ENCODE measurements around the gene GLRX2.
A peak's percentile ranks its signal among the peaks of the same experiment; 100 is the strongest.

The GLRX2 gene

GRCh38 chr1:193113258-193113991, 8.2 kb upstream of the GLRX2 start:
- ChIA-PET CTCF (interaction anchor here (1.1 kb wide), 1 partner anchor 10 kb away, joined by 3 read pairs; no protein-coding TSS in a partner anchor), POLR2A (interaction anchor here (0.9 kb wide), 1 partner anchor 8 kb away, joined by 4 read pairs; the partner anchor contains the start of gene CDC73)
- Histone ChIP-seq H3K27ac (ENCODE audit: insufficient read depth in 1 of 2, low read depth in 1 of 2, low read length in 2 of 2, poor library complexity in 1 of 2, severe bottlenecking in 2 of 2) (no peak overlapping the region), H3K4me3 (ENCODE audit: control insufficient read depth in 1 of 7, extremely low read depth in 1 of 7, insufficient read depth in 4 of 7, low read depth in 2 of 7, low read length in 6 of 7) (no peak overlapping the region), H3K9me3 (ENCODE audit: control extremely low read depth in 1 of 5, control insufficient read depth in 4 of 5, insufficient read depth in 2 of 5, low read depth in 1 of 5, low read length in 4 of 5) (no peaks in the 10 kb centered on the region), H3K36me3 (ENCODE audit: control insufficient read depth in 4 of 4, insufficient read depth in 4 of 4, low read length in 3 of 4) (no peaks in the 10 kb centered on the region), H3K4me1 (ENCODE audit: control extremely low read depth in 1 of 4, control insufficient read depth in 4 of 4, insufficient read depth in 4 of 4, low read length in 3 of 4) (peaks cover 0 to 4% (median 0%) of the 10 kb centered on the region in 4 experiments), H3K27me3 (replicated peaks in 2 of 5; ENCODE audit: control insufficient read depth in 4 of 5, insufficient read depth in 5 of 5, low read length in 4 of 5) (no peaks in the 10 kb centered on the region)
- DNase-seq, result no peak
- WGBS (ENCODE audit: insufficient coverage), result 98% methylated on average over 4 of the region's 9 CpGs

GRCh38 chr1:193111641-193112090, 6.5 kb upstream of the GLRX2 start:
- H3K9me3 ChIP-seq (ENCODE audit: control extremely low read depth in 1 of 5, control insufficient read depth in 4 of 5, insufficient read depth in 2 of 5, low read depth in 1 of 5, low read length in 4 of 5), result no peaks in the 10 kb centered on the region
- no peak overlapping the region for H3K4me3 ChIP-seq (ENCODE audit: control insufficient read depth in 1 of 7, extremely low read depth in 1 of 7, insufficient read depth in 4 of 7, low read depth in 2 of 7, low read length in 6 of 7)
- peaks cover 0 to 4% (median 0%) of the 10 kb centered on the region in 4 experiments for H3K4me1 ChIP-seq (ENCODE audit: control extremely low read depth in 1 of 4, control insufficient read depth in 4 of 4, insufficient read depth in 4 of 4, low read length in 3 of 4)
- DNase-seq, result peak in 1 of 3 donors; percentile 15
- H3K36me3 ChIP-seq (ENCODE audit: control insufficient read depth in 4 of 4, insufficient read depth in 4 of 4, low read length in 3 of 4), result no peaks in the 10 kb centered on the region
- no peak overlapping the region for H3K27ac ChIP-seq (ENCODE audit: insufficient read depth in 1 of 2, low read depth in 1 of 2, low read length in 2 of 2, poor library complexity in 1 of 2, severe bottlenecking in 2 of 2)
- ChIA-PET POLR2A (no interaction called here), CTCF (interaction anchor here (0.7 kb wide), 1 partner anchor 11 kb away, joined by 3 read pairs; the partner anchor contains the start of gene CDC73)
- no peaks in the 10 kb centered on the region for H3K27me3 ChIP-seq (replicated peaks in 2 of 5; ENCODE audit: control insufficient read depth in 4 of 5, insufficient read depth in 5 of 5, low read length in 4 of 5)
- WGBS (ENCODE audit: insufficient coverage), result 93% methylated on average over 3 of the region's 6 CpGs

- Histone ChIP-seq H3K4me3 (ENCODE audit: control insufficient read depth in 1 of 7, extremely low read depth in 1 of 7, insufficient read depth in 4 of 7, low read depth in 2 of 7, low read length in 6 of 7) (no peak overlapping the region), H3K27ac (ENCODE audit: insufficient read depth in 1 of 2, low read depth in 1 of 2, low read length in 2 of 2, poor library complexity in 1 of 2, severe bottlenecking in 2 of 2) (no peak overlapping the region), H3K27me3 (replicated peaks in 2 of 5; ENCODE audit: control insufficient read depth in 4 of 5, insufficient read depth in 5 of 5, low read length in 4 of 5) (no peaks in the 10 kb centered on the region), H3K36me3 (ENCODE audit: control insufficient read depth in 4 of 4, insufficient read depth in 4 of 4, low read length in 3 of 4) (no peaks in the 10 kb centered on the region), H3K4me1 (ENCODE audit: control extremely low read depth in 1 of 4, control insufficient read depth in 4 of 4, insufficient read depth in 4 of 4, low read length in 3 of 4) (peaks cover 0 to 4% (median 2%) of the 10 kb centered on the region in 4 experiments), H3K9me3 (ENCODE audit: control extremely low read depth in 1 of 5, control insufficient read depth in 4 of 5, insufficient read depth in 2 of 5, low read depth in 1 of 5, low read length in 4 of 5) (no peaks in the 10 kb centered on the region)
- DNase-seq, result no peak
- POLR2A ChIA-PET, result no interaction called here
- 100% methylated on average over 1 of the region's 3 CpGs for WGBS (ENCODE audit: insufficient coverage)
- CTCF ChIA-PET, result interaction anchor here (1.2 to 1.6 kb wide), 2 partner anchors 12 to 45 kb away, joined by 3 read pairs; no protein-coding TSS in a partner anchor
These were observed 5.7 kb upstream of the GLRX2 start for GRCh38 chr1:193110864-193111263.

- POLR2A ChIA-PET, result no interaction called here
These were observed 5.0 kb upstream of the GLRX2 start for GRCh38 chr1:193110246-193110645.

GRCh38 chr1:193109619-193110018, 4.4 kb upstream of the GLRX2 start:
- WGBS (ENCODE audit: insufficient coverage), result no CpG with 5 or more reads among the region's 1 CpG
- Histone ChIP-seq H3K9me3 (ENCODE audit: control extremely low read depth in 1 of 5, control insufficient read depth in 4 of 5, insufficient read depth in 2 of 5, low read depth in 1 of 5, low read length in 4 of 5) (no peaks in the 10 kb centered on the region), H3K4me1 (ENCODE audit: control extremely low read depth in 1 of 4, control insufficient read depth in 4 of 4, insufficient read depth in 4 of 4, low read length in 3 of 4) (peaks cover 0 to 9% (median 6%) of the 10 kb centered on the region in 4 experiments), H3K27ac (ENCODE audit: insufficient read depth in 1 of 2, low read depth in 1 of 2, low read length in 2 of 2, poor library complexity in 1 of 2, severe bottlenecking in 2 of 2) (no peak overlapping the region), H3K36me3 (ENCODE audit: control insufficient read depth in 4 of 4, insufficient read depth in 4 of 4, low read length in 3 of 4) (no peaks in the 10 kb centered on the region), H3K4me3 (ENCODE audit: control insufficient read depth in 1 of 7, extremely low read depth in 1 of 7, insufficient read depth in 4 of 7, low read depth in 2 of 7, low read length in 6 of 7) (no peak overlapping the region), H3K27me3 (replicated peaks in 2 of 5; ENCODE audit: control insufficient read depth in 4 of 5, insufficient read depth in 5 of 5, low read length in 4 of 5) (no peaks in the 10 kb centered on the region)
- ChIA-PET CTCF (interaction anchor here (1.2 to 1.6 kb wide), 3 partner anchors 9 to 46 kb away, joined by 3 to 5 read pairs (median 3); no protein-coding TSS in a partner anchor), POLR2A (no interaction called here)
- DNase-seq, result no peak

More at GRCh38 chr1:193110246-193110645, 5.0 kb upstream of the GLRX2 start:
- Histone ChIP-seq H3K4me1 (ENCODE audit: control extremely low read depth in 1 of 4, control insufficient read depth in 4 of 4, insufficient read depth in 4 of 4, low read length in 3 of 4) (peaks cover 0 to 7% (median 5%) of the 10 kb centered on the region in 4 experiments), H3K27ac (ENCODE audit: insufficient read depth in 1 of 2, low read depth in 1 of 2, low read length in 2 of 2, poor library complexity in 1 of 2, severe bottlenecking in 2 of 2) (no peak overlapping the region), H3K27me3 (replicated peaks in 2 of 5; ENCODE audit: control insufficient read depth in 4 of 5, insufficient read depth in 5 of 5, low read length in 4 of 5) (no peaks in the 10 kb centered on the region), H3K4me3 (ENCODE audit: control insufficient read depth in 1 of 7, extremely low read depth in 1 of 7, insufficient read depth in 4 of 7, low read depth in 2 of 7, low read length in 6 of 7) (no peak overlapping the region), H3K9me3 (ENCODE audit: control extremely low read depth in 1 of 5, control insufficient read depth in 4 of 5, insufficient read depth in 2 of 5, low read depth in 1 of 5, low read length in 4 of 5) (no peaks in the 10 kb centered on the region), H3K36me3 (ENCODE audit: control insufficient read depth in 4 of 4, insufficient read depth in 4 of 4, low read length in 3 of 4) (no peaks in the 10 kb centered on the region)
- no CpG with 5 or more reads among the region's 1 CpG for WGBS (ENCODE audit: insufficient coverage)
- CTCF ChIA-PET, result interaction anchor here (1.2 to 1.6 kb wide), 3 partner anchors 10 to 46 kb away, joined by 3 to 5 read pairs (median 3); no protein-coding TSS in a partner anchor
- no peak for DNase-seq

GRCh38 chr1:193108471-193108870, 3.3 kb upstream of the GLRX2 start:
- no peaks in the 10 kb centered on the region for H3K27me3 ChIP-seq (replicated peaks in 2 of 5; ENCODE audit: control insufficient read depth in 4 of 5, insufficient read depth in 5 of 5, low read length in 4 of 5)
- POLR2A ChIA-PET, result no interaction called here

GRCh38 chr1:193105821-193106177, 585 bp upstream of the GLRX2 start:
- ChIA-PET POLR2A (interaction anchor here (1.5 kb wide), 1 partner anchor 16 kb away, joined by 7 read pairs; the partner anchor contains the start of gene CDC73), CTCF (no interaction called here)
- H3K27ac ChIP-seq (ENCODE audit: insufficient read depth in 1 of 2, low read depth in 1 of 2, low read length in 2 of 2, poor library complexity in 1 of 2, severe bottlenecking in 2 of 2), result peak overlapping the region; percentile 43 to 85

More at GRCh38 chr1:193108471-193108870, 3.3 kb upstream of the GLRX2 start:
- peaks cover 10 to 21% (median 13%) of the 10 kb centered on the region in 4 experiments for H3K4me1 ChIP-seq (ENCODE audit: control extremely low read depth in 1 of 4, control insufficient read depth in 4 of 4, insufficient read depth in 4 of 4, low read length in 3 of 4)
- H3K9me3 ChIP-seq (ENCODE audit: control extremely low read depth in 1 of 5, control insufficient read depth in 4 of 5, insufficient read depth in 2 of 5, low read depth in 1 of 5, low read length in 4 of 5), result no peaks in the 10 kb centered on the region
- CTCF ChIA-PET, result interaction anchor here (0.8 to 1.6 kb wide), 2 partner anchors 14 to 50 kb away, joined by 5 to 7 read pairs; partner anchors contain the start of genes CDC73 and UCHL5
- 100% methylated on average over 1 of the region's 3 CpGs for WGBS (ENCODE audit: insufficient coverage)
- no peak for DNase-seq
- no peak overlapping the region for H3K27ac ChIP-seq (ENCODE audit: insufficient read depth in 1 of 2, low read depth in 1 of 2, low read length in 2 of 2, poor library complexity in 1 of 2, severe bottlenecking in 2 of 2)
- no peak overlapping the region for H3K4me3 ChIP-seq (ENCODE audit: control insufficient read depth in 1 of 7, extremely low read depth in 1 of 7, insufficient read depth in 4 of 7, low read depth in 2 of 7, low read length in 6 of 7)
- H3K36me3 ChIP-seq (ENCODE audit: control insufficient read depth in 4 of 4, insufficient read depth in 4 of 4, low read length in 3 of 4), result no peaks in the 10 kb centered on the region

More at GRCh38 chr1:193105821-193106177, 585 bp upstream of the GLRX2 start:
- Histone ChIP-seq H3K27me3 (replicated peaks in 2 of 5; ENCODE audit: control insufficient read depth in 4 of 5, insufficient read depth in 5 of 5, low read length in 4 of 5) (no peaks in the 10 kb centered on the region), H3K36me3 (ENCODE audit: control insufficient read depth in 4 of 4, insufficient read depth in 4 of 4, low read length in 3 of 4) (no peaks in the 10 kb centered on the region), H3K9me3 (ENCODE audit: control extremely low read depth in 1 of 5, control insufficient read depth in 4 of 5, insufficient read depth in 2 of 5, low read depth in 1 of 5, low read length in 4 of 5) (no peaks in the 10 kb centered on the region), H3K4me3 (ENCODE audit: control insufficient read depth in 1 of 7, extremely low read depth in 1 of 7, insufficient read depth in 4 of 7, low read depth in 2 of 7, low read length in 6 of 7) (peak overlapping the region in 6 of 7 experiments; percentile 83 to 98 (median 90)), H3K4me1 (ENCODE audit: control extremely low read depth in 1 of 4, control insufficient read depth in 4 of 4, insufficient read depth in 4 of 4, low read length in 3 of 4) (peaks cover 10 to 18% (median 14%) of the 10 kb centered on the region in 4 experiments)
- WGBS (ENCODE audit: insufficient coverage), result 71% methylated on average over 1 of the region's 4 CpGs
- no peak for DNase-seq

All from common myeloid progenitor, CD34-positive (primary cell).